Endothelial cell of umbilical vein (primary cell): ENCODE data around the gene QTRT2.

Experiments used
- CTCF ChIP-seq, 2 donors: IDR thresholded peaks; 1 replicate in 1 of 2; 2 replicates in 1 of 2; pipeline ENCODE4 v1.5.1; 2011; ENCODE audit warnings: low read length in 2 of 2, mild to moderate bottlenecking in 2 of 2, moderate library complexity in 2 of 2, control low read depth in 1 of 2, inconsistent platforms in 1 of 2, low read depth in 1 of 2; ENCODE audit not compliant: insufficient read depth in 1 of 2; ENCODE audit errors: extremely low read depth in 1 of 2
- EZH2 ChIP-seq: IDR thresholded peaks from 2 replicates; pipeline ENCODE4 v1.6.1; 2012; ENCODE audit warnings: borderline replicate concordance, low read depth, mild to moderate bottlenecking, moderate library complexity, low read length, inconsistent platforms; ENCODE audit not compliant: severe bottlenecking
- FOS ChIP-seq: IDR thresholded peaks from 2 replicates; pipeline ENCODE4 v1.6.1; 2011; ENCODE audit warnings: mild to moderate bottlenecking, low read length, moderate library complexity, borderline replicate concordance; ENCODE audit not compliant: insufficient read depth
- GATA2 ChIP-seq: IDR thresholded peaks from 2 replicates; pipeline ENCODE4 v1.7.0; 2011; ENCODE audit warnings: low read depth, mild to moderate bottlenecking, moderate library complexity, mixed read lengths, low read length; ENCODE audit not compliant: insufficient read length, insufficient read depth
- JUN ChIP-seq: IDR thresholded peaks from 2 replicates; pipeline ENCODE4 v1.6.1; 2011; ENCODE audit warnings: borderline replicate concordance, low read depth; ENCODE audit not compliant: insufficient read length, insufficient read depth
- MAX ChIP-seq: IDR thresholded peaks from 2 replicates; pipeline ENCODE4 v1.6.1; 2011; ENCODE audit not compliant: insufficient read depth, insufficient read length
- MYC ChIP-seq: IDR thresholded peaks from one replicate; pipeline ENCODE4 v1.6.1; 2011; ENCODE audit warnings: mild to moderate bottlenecking, low read depth, low read length
- POLR2A ChIP-seq: IDR thresholded peaks from 2 replicates; pipeline ENCODE4 v1.6.1; 2012; ENCODE audit warnings: low read depth, mild to moderate bottlenecking, control low read depth, low read length
- POLR2AphosphoS5 ChIP-seq: IDR thresholded peaks from 2 replicates; pipeline ENCODE4 v1.6.1; 2012; ENCODE audit warnings: low read depth, mild to moderate bottlenecking, control low read depth, low read length, moderate library complexity; ENCODE audit not compliant: insufficient read depth

- TF ChIP-seq CTCF (IDR thresholded peaks at IDR 0.05; ENCODE audit: extremely low read depth in 1 of 2, insufficient read depth in 1 of 2, low read depth in 1 of 2, low read length in 2 of 2) (no peak), POLR2A (no peak), MAX (no peak), FOS (no peak), EZH2 (no peak), POLR2AphosphoS5 (no peak), GATA2 (no peak), JUN (no peak), MYC (no peak)
Measured at GRCh38 chr3:114019486-114019885, 37.1 kb upstream of the QTRT2 start.
